Fibroblast of lung (primary cell): Measurements from ENCODE around the gene GADD45G.

ENCODE experiments used
- EZH2 ChIP-seq: IDR thresholded peaks from 2 replicates; pipeline ENCODE4 v1.5.1; 2012; ENCODE audit warnings: low read length, control low read depth, mild to moderate bottlenecking; ENCODE audit errors: missing control alignments
- TF ChIP-seq, protein P1 (sequence below), 2 donors: IDR thresholded peaks in 1 of 2; conservative IDR thresholded peaks in 1 of 2; 1 replicate in 1 of 2; 2 replicates in 1 of 2; pipeline ENCODE4 v1.5.1; 2011 to 2012; ENCODE audit warnings: low read length in 2 of 2, control low read depth in 1 of 2, inconsistent platforms in 1 of 2, low read depth in 1 of 2, mild to moderate bottlenecking in 1 of 2

DNA sequence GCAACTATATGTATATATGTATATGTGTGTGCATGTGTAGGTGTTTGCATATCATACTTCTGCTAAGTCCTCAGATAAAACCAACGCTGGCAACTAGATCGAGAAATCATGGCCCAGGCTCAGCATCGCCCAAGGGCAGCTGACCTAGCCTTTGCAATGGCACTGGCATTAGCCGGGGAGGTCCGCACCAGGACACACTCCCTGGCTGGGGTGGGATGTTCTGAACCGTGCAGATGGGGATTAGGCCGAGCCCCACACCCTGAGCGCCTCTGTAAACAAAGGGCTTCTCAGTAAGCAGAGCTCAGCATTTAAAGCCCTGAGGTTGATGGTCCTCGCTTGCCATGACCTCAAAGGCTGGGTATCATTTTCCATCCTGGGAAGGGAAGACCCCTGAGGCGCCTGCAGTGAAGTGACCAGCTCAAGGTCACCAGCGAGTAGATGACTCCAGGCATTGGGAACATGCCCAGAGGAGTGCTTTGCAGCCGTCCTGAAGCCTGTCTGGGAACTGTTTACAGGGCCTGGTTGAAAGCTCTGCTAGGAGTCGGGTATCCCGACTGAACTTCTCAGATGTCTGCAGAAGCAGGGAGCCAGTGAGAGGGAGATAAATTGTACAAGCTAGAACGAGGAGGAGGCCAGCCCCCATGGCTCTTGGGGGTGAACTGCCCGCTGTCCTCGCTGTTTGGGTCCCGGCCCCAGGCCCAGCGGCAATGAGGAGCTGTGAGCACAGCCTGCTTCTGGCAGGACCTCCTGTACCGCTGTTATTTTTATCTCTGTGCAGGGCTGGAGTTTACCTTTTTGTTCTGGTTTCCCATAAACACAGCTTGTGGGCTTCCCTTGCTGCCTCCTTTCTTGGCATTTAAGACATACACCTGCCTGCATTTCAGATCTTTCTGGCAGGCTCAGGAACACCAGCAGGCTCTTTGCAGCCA is 18.4 kb downstream of the GADD45G start:
- TF ChIP-seq, protein P1, sequence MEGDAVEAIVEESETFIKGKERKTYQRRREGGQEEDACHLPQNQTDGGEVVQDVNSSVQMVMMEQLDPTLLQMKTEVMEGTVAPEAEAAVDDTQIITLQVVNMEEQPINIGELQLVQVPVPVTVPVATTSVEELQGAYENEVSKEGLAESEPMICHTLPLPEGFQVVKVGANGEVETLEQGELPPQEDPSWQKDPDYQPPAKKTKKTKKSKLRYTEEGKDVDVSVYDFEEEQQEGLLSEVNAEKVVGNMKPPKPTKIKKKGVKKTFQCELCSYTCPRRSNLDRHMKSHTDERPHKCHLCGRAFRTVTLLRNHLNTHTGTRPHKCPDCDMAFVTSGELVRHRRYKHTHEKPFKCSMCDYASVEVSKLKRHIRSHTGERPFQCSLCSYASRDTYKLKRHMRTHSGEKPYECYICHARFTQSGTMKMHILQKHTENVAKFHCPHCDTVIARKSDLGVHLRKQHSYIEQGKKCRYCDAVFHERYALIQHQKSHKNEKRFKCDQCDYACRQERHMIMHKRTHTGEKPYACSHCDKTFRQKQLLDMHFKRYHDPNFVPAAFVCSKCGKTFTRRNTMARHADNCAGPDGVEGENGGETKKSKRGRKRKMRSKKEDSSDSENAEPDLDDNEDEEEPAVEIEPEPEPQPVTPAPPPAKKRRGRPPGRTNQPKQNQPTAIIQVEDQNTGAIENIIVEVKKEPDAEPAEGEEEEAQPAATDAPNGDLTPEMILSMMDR (conservative IDR thresholded peaks at IDR 0.05 in 1 of 2, IDR thresholded peaks at IDR 0.05 in 1 of 2; ENCODE audit: low read depth in 1 of 2, low read length in 2 of 2) = no peak
- TF ChIP-seq EZH2 = no peak
